B cell (primary cell): ENCODE results near the gene LRRC58. TPM values are rescaled to one million over a fixed set of nuclear protein-coding genes. Genes with fewer than 3 reads are reported as not detected.

Experiments
- ATAC-seq: fragments of 200-7000 bp; cut with Tn5 transposase; one replicate; pipeline ENCODE4 v1.10.0; 2021; ENCODE audit warnings: low read depth, mild to moderate bottlenecking, moderate number of reproducible peaks, moderate library complexity
- CTCF ChIA-PET: fragments of 350-600 bp; sonication (Branson Sonifier 250); formaldehyde crosslinking; loops from one replicate; lab custom pipeline; 2021; ENCODE audit warnings: antibody characterized with exemption, inconsistent platforms; lab: Charles Lee
- POLR2A ChIA-PET: fragments of 350-600 bp; sonication (Branson Sonifier 250); formaldehyde crosslinking; loops from one replicate; lab custom pipeline; 2021; ENCODE audit warnings: antibody characterized with exemption; lab: Charles Lee
- DNase-seq: peaks from one replicate; pipeline ENCODE4 v3.0.0; 2013
- H2AFZ ChIP-seq: 2 replicates; pipeline ENCODE4 v1.6.1; 2012; ENCODE audit warnings: mild to moderate bottlenecking, low read depth, low read length; ENCODE audit not compliant: insufficient read depth, poor library complexity, severe bottlenecking
- H3K27ac ChIP-seq, 2 donors: 1 replicate in 1 of 2; 2 replicates in 1 of 2; pipeline ENCODE4 v1.5.1; 2012 to 2013; ENCODE audit warnings: low read length in 2 of 2, mild to moderate bottlenecking in 2 of 2, moderate library complexity in 1 of 2
- H3K27me3 ChIP-seq, 4 experiments: fragments of 200-600 bp in 1 of 4; sonication (generic) in 1 of 4; replicated peaks in 1 of 4; 1 replicate in 2 of 4; 2 replicates in 2 of 4; pipeline versions ENCODE4 v1.6.1 to v1.7.0; 2013 to 2016; ENCODE audit warnings: low read length in 3 of 4, mild to moderate bottlenecking in 2 of 4, mixed read lengths in 1 of 4, moderate library complexity in 1 of 4; ENCODE audit not compliant: insufficient read depth in 4 of 4, control insufficient read depth in 3 of 4; ENCODE audit errors: control extremely low read depth in 1 of 4
- H3K36me3 ChIP-seq, 2 experiments: replicated peaks in 1 of 2; 1 replicate in 1 of 2; 2 replicates in 1 of 2; pipeline versions ENCODE4 v1.6.1 to v1.7.1; 2013; ENCODE audit warnings: low read length in 1 of 2; ENCODE audit not compliant: insufficient read depth in 2 of 2, control insufficient read depth in 1 of 2; ENCODE audit errors: control extremely low read depth in 1 of 2, extremely low read depth in 1 of 2
- H3K4me1 ChIP-seq, 2 donors: fragments of 200-600 bp in 1 of 2; sonication (generic) in 1 of 2; 1 replicate in 1 of 2; 2 replicates in 1 of 2; pipeline versions ENCODE4 v1.5.1 to v1.6.1; 2013 to 2017; ENCODE audit warnings: low read length in 2 of 2; ENCODE audit not compliant: control insufficient read depth in 2 of 2, insufficient read depth in 2 of 2
- H3K4me2 ChIP-seq: replicated peaks from 2 replicates; pipeline ENCODE3; 2012; ENCODE audit warnings: mild to moderate bottlenecking, low read depth, low read length; ENCODE audit not compliant: poor library complexity, severe bottlenecking
- H3K4me3 ChIP-seq, 5 experiments: fragments of 200-600 bp in 1 of 5; sonication (generic) in 1 of 5; 1 replicate in 3 of 5; 2 replicates in 2 of 5; pipeline versions ENCODE4 v1.5.1 to v1.7.0; 2011 to 2016; ENCODE audit warnings: low read length in 4 of 5, mild to moderate bottlenecking in 4 of 5, low read depth in 2 of 5, control low read depth in 1 of 5, moderate library complexity in 1 of 5; ENCODE audit not compliant: insufficient read depth in 1 of 5; ENCODE audit errors: control extremely low read depth in 1 of 5, extremely low read depth in 1 of 5
- H3K79me2 ChIP-seq: fragments of 200-600 bp; sonication (generic); one replicate; pipeline ENCODE4 v1.6.0; 2016; ENCODE audit warnings: low read length; ENCODE audit not compliant: control insufficient read depth, insufficient read depth
- H3K9ac ChIP-seq: fragments of 200-600 bp; sonication (generic); 2 replicates; pipeline ENCODE4 v1.6.1; 2017; ENCODE audit warnings: mild to moderate bottlenecking, low read length, moderate library complexity
- H3K9me3 ChIP-seq, 3 donors: one replicate each; pipeline versions ENCODE4 v1.6.1 to v1.7.1; 2013; ENCODE audit warnings: low read length in 2 of 3; ENCODE audit not compliant: control insufficient read depth in 2 of 3, insufficient read depth in 1 of 3; ENCODE audit errors: control extremely low read depth in 1 of 3
- H4K20me1 ChIP-seq: 2 replicates; pipeline ENCODE4 v1.6.0; 2012; ENCODE audit warnings: mild to moderate bottlenecking, low read length; ENCODE audit not compliant: insufficient read depth, control insufficient read depth, poor library complexity, severe bottlenecking
- H3K27ac Mint-ChIP-seq: one replicate; pipeline ENCODE4 v1.8.0; 2021; ENCODE audit warnings: mixed read lengths
- H3K27me3 Mint-ChIP-seq: one replicate; pipeline ENCODE4 v1.8.0; 2021; ENCODE audit warnings: mixed read lengths
- H3K4me1 Mint-ChIP-seq: one replicate; pipeline ENCODE4 v1.8.0; 2021; ENCODE audit warnings: mixed read lengths
- H3K4me3 Mint-ChIP-seq: one replicate; pipeline ENCODE4 v1.8.0; 2021; ENCODE audit warnings: mixed read lengths
- H3K9me3 Mint-ChIP-seq: one replicate; pipeline ENCODE4 v1.8.0; 2022; ENCODE audit warnings: mixed read lengths; ENCODE audit not compliant: insufficient read depth
- EZH2 ChIP-seq: IDR thresholded peaks from 2 replicates; pipeline ENCODE4 v1.6.1; 2012; ENCODE audit warnings: borderline replicate concordance, low read depth, mild to moderate bottlenecking, moderate library complexity, low read length; ENCODE audit not compliant: insufficient read depth, poor library complexity, severe bottlenecking
- WGBS: methylation state at CpG from one replicate; pipeline ENCODE4 v1.1.5; 2013; ENCODE audit warnings: missing lambda C conversion rate; ENCODE audit not compliant: insufficient coverage; 5-methylcytosine and 5-hydroxymethylcytosine counted together
- intact Hi-C: fragments of 100-400 bp; cut with micrococcal nuclease; formaldehyde crosslinking; loops from one replicate; pipeline ENCODE4 v1.10.0; 2022
- polyA plus RNA-seq: library from polyadenylated mRNA; depleted of rRNA; stranded (reverse); fragments of >200 nt; gene quantifications from 2 replicates; pipeline ENCODE4 v1.2.3, GENCODE V29; 2012
- total RNA-seq, 2 donors: library from RNA; stranded (reverse); fragments of 120-200 nt in 1 of 2; gene quantifications; 1 replicate in 1 of 2; 2 replicates in 1 of 2; pipeline versions ENCODE4 v1.2.3 to v1.2.4, GENCODE V29; 2013 to 2022
- TF ChIP-seq, protein P1 (sequence below): fragments of 200-600 bp; IDR thresholded peaks from one replicate; pipeline ENCODE4 v1.8.0; 2022; ENCODE audit warnings: antibody characterized with exemption, mild to moderate bottlenecking

LRRC58 gene
- total and polyA plus RNA-seq, 2 donors (not counting 1 experiment from before 2014, with no cell fraction given) = 5.0 to 16.7 TPM

DNA sequence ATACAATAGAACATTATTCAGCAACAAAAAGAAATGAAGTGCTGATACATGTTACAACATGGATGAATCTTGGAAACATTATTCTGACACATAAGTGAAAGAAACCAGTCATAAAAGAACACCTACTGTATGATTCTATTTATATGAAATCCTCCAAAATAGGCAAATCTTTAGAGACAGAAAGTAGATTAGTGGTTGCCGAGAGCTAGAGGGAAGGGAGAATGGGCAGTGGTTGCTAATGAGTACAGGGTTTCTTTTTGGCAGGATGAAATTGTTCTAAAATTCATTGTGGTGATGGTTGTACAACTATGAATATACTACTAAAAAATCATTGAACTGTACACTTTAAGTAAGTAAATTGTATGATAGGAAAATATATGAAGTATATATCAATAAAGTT, 6.3 kb upstream of the LRRC58 start:
- POLR2A ChIA-PET = no interaction called here

DNA sequence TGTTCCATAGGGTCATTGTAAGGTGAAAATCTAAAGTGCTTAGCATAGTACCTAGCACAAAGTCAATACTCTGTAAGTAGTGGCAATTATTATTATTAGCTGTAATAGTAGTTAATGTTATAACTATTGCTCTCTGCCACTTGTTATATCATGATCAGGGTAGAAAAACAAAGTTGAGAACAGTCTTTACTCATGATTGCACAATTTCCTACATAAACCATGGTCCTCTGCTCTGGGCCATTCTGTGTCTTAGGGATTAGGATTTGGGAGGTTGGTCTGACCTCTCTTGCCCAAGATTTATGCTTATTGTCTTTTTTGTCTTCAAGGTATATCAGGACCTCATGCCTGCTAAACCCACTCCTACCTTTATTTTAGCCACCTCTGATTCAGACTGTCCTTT, 4.3 kb upstream of the LRRC58 start:
- TF ChIP-seq EZH2 = no peak
- TF ChIP-seq, protein P1, sequence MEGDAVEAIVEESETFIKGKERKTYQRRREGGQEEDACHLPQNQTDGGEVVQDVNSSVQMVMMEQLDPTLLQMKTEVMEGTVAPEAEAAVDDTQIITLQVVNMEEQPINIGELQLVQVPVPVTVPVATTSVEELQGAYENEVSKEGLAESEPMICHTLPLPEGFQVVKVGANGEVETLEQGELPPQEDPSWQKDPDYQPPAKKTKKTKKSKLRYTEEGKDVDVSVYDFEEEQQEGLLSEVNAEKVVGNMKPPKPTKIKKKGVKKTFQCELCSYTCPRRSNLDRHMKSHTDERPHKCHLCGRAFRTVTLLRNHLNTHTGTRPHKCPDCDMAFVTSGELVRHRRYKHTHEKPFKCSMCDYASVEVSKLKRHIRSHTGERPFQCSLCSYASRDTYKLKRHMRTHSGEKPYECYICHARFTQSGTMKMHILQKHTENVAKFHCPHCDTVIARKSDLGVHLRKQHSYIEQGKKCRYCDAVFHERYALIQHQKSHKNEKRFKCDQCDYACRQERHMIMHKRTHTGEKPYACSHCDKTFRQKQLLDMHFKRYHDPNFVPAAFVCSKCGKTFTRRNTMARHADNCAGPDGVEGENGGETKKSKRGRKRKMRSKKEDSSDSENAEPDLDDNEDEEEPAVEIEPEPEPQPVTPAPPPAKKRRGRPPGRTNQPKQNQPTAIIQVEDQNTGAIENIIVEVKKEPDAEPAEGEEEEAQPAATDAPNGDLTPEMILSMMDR = no peak
- H3K27me3 Mint-ChIP-seq = no peaks in the 10 kb centered on the region
- no peaks in the 10 kb centered on the region for H3K36me3 ChIP-seq
- DNase-seq (no peak), ATAC-seq (no peak)
- peaks cover 3% of the 10 kb centered on the region for H4K20me1 ChIP-seq
- H3K4me2 ChIP-seq = no peak overlapping the region
- H3K27ac Mint-ChIP-seq = no peak overlapping the region
- H3K4me1 ChIP-seq = peaks cover 4 to 7% of the 10 kb centered on the region in 2 donors
- peaks cover 7% of the 10 kb centered on the region for H3K4me1 Mint-ChIP-seq
- peaks cover 18% of the 10 kb centered on the region for H3K79me2 ChIP-seq
- H3K9me3 ChIP-seq = no peaks in the 10 kb centered on the region
- H3K9ac ChIP-seq = no peak overlapping the region
- no peak overlapping the region for H3K4me3 ChIP-seq
- H3K9me3 Mint-ChIP-seq = no peaks in the 10 kb centered on the region
- H3K27ac ChIP-seq = no peak overlapping the region
- ChIA-PET CTCF (no interaction called here), POLR2A (no interaction called here)
- intact Hi-C loops = no loop called here
- no peak overlapping the region for H2AFZ ChIP-seq
- H3K27me3 ChIP-seq = peaks cover 0 to 15% (median 0%) of the 10 kb centered on the region in 4 experiments
- no peak overlapping the region for H3K4me3 Mint-ChIP-seq

More for the DNA sequence above, 6.3 kb upstream of the LRRC58 start:
- TF ChIP-seq EZH2 = no peak
- TF ChIP-seq, protein P1 = no peak
- no peak overlapping the region for H3K4me2 ChIP-seq
- Mint-ChIP-seq H3K27ac (no peak overlapping the region), H3K4me1 (no peaks in the 10 kb centered on the region), H3K4me3 (no peak overlapping the region), H3K27me3 (no peaks in the 10 kb centered on the region), H3K9me3 (no peaks in the 10 kb centered on the region)
- no CpG with 5 or more reads among the region's 1 CpG for WGBS
- no peak for ATAC-seq
- H4K20me1 ChIP-seq = no peaks in the 10 kb centered on the region
- no peak overlapping the region for H3K9ac ChIP-seq
- H3K9me3 ChIP-seq = no peaks in the 10 kb centered on the region
- no peak overlapping the region for H3K27ac ChIP-seq
- intact Hi-C loops = no loop called here
- H3K27me3 ChIP-seq = peaks cover 0 to 15% (median 0%) of the 10 kb centered on the region in 4 experiments
- no peaks in the 10 kb centered on the region for H3K36me3 ChIP-seq
- H3K79me2 ChIP-seq = no peaks in the 10 kb centered on the region
- no peaks in the 10 kb centered on the region for H3K4me1 ChIP-seq
- CTCF ChIA-PET = no interaction called here
- H3K4me3 ChIP-seq = no peak overlapping the region
- DNase-seq = no peak
- no peak overlapping the region for H2AFZ ChIP-seq
